Activated T-cell treated with anti-CD3 and anti-CD28 coated beads for 4 hours (primary cell): Measurements from ENCODE around the gene ICAM2.
"Not testable (repeated sequence)": the region's sequence is repeated elsewhere in the genome, so short reads cannot be mapped to it uniquely, and the experiment has no call there.

Experiments used
- DNase-seq: peaks from one replicate; pipeline ENCODE4 v3.0.0-alpha.2; 2020

The ICAM2 gene

DNA sequence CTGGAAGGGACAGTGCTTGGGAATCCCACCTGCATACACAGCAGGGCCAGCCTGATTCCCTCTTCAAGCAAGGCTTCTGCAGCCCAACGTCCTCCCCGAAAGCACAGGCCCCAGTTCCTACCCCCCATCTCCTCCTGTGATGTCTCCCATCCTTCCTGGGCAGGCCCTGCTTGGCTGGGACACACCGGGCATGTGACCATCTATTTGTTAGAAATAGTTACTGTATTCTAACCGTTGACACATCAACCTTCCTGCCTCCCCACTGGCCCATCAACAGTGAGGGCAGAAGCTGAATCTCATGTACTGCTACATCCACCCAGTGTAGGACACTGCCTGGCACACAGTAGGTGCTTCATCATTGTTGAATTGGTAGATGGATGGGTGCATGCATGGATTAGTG is 11.6 kb downstream of the ICAM2 start:
- no peak for DNase-seq

DNA sequence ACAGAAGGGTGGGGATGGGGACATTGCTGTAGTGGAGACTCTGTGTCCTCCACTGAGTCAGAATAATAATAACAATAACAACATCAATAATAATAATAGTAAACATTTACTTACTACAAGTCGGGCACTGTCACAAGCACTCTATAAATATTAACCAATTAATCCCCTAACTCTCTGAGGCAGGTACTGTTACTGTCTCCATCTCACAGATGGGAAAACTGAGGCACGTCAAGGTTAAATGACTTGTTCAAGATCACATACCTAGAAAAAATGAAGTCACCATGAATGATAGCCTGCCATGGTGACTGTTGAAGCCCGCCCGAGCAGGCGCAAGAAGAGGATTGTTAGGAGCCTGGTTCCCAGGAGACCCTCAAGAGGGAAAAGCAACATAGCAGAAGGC is 12.1 kb downstream of the ICAM2 start:
- no peak for DNase-seq

DNA sequence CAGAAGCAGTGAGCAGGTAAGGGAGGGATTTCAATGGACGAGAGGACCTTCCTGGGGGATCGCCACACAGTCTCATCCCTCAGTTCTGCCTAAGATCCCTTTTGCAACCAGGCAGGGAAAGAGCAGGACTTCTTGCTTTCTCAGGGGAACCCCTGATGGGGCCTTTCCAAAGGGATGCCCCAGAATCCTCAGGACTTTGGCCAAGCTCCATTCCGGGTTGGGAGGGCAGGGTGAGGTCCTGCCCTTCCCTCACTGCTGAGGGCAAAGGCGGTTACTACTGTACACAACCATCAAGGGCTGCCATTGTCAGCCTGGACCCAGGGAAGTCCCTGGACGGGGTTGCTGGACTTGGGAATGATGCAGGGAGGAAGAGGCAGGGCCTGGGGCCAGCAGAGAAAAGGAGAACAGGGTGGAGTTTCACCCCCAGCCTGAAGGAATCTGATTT is 12.6 kb downstream of the ICAM2 start:
- DNase-seq = no peak

DNA sequence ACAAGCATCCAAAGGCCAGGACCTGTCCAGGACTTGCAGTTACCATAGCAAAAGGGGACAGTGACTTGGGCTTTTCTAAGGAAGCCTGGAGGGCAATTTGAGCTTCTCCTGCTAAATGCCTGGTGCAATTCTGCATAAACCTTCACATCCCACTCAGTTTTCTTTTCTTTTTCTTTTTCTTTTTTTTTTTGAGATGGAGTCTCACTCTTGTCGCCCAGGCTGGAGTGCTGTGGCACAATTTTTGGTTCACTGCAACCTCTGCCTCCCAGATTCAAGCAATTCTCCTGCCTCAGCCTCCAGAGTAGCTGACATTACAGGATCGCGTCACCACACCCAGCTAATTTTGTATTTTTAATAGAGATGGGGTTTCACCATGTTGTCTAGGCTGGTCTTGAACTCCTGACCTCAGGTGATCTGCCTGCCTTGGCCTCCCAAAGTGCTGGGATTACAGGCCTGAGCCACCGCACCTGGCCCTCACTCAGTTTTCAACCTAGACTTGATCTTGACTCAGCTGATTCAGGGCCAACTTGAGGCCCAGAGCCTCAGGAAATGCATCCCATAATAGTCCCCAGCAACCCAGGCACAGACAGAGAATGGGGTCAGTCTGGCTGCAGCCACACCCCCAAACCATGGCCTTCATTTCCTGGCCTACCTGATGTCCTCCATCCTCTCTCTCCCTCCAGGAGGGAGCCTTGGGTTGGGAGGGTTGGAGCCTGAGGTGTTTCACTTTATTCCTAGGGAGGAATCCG is 13.2 kb downstream of the ICAM2 start:
- not testable (repeated sequence) for DNase-seq

DNA sequence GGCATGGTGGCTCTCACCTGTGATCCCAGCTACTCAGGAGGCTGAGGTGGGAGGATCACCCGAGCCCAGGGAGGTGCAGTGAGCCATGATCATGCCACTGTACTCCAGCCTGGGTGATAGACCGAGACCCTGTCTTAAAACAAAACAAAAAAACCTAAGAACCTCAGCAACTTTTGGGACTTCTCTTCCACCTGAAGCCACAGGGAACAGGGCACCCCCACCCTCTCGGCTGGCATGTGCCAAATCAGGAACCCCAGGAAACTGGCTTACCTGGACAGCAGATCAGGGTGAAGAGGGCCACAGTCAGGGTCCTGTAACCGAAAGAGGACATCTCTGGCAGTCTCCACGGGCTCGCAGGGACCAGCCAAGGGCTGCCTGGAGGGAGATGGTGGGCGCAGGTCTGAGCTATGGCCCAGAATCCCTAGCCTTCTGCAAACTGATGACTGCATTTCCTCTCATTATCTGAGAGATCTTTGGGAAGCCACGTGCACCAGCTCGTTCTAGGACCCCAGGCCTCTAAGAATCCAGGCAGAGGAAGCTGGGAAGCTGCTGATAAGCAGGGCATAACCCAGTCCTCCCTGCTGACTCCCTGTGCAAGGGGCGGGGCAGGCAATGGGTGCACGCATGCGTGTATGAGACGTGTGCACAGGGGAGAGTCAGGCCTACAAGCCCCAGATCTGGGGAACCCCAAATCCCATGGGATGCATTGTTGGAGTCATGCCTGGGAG is 13.9 kb downstream of the ICAM2 start:
- no peak for DNase-seq

DNA sequence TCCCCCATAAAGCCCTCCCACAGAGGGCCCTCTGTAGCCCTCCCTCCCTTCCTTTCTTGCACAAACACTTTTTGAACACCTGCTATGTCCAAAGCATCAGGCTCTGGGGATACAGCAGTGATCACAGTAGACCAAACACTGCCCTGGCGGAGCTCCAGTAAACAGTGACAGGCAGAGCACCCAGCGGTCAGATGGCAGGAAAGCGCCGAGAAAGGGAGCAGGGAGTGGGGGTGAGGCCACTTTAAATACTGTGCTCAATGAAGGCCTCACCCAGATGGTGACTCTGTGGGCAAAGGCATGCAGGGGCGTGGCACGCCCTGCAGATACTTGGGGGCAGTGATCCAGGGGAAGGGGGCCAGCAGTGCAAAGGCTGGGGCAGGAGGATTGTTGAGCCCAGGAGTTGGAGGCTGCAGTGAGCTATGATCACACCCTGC is 14.7 kb downstream of the ICAM2 start:
- no peak for DNase-seq

DNA sequence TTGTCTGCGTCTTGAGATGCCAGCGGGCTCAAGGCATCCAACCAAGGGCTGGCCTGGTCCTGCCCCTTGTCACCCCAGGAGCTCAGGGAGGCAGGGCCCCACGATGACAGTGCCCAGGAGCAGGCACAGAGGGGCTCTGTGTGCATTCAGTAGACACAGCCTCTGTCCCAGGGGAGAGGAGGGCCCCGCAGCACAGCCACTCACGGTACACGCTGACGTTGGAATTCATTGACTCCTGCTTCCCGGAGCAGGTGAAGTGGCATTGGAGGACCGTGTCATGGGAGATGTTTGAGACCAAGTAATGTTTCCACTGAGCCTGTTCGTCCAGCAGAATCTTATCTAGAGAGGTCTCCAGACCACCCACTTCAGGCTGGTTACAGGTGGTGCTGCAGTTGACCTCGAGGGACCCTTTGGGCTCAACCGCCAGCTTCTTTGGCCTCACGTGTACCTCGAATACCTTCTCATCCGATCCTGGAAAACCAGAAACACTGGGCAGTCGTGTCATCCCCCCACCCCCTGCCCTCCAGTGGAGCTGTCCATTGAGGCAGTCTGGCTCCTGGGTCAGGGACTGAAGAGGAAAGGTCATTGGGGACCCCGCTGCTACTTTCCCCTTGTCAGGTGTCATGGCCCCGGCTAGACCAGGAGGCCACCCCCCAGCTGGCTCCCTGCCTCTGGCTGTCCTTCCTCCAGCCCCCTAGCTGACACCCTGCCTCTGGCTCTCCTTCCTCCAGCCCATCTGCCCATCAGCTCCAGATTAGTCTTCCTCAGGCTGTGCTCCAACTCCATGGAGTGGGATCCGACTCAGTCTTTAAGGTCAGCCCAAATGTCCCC is 15.3 kb downstream of the ICAM2 start:
- no peak for DNase-seq

DNA sequence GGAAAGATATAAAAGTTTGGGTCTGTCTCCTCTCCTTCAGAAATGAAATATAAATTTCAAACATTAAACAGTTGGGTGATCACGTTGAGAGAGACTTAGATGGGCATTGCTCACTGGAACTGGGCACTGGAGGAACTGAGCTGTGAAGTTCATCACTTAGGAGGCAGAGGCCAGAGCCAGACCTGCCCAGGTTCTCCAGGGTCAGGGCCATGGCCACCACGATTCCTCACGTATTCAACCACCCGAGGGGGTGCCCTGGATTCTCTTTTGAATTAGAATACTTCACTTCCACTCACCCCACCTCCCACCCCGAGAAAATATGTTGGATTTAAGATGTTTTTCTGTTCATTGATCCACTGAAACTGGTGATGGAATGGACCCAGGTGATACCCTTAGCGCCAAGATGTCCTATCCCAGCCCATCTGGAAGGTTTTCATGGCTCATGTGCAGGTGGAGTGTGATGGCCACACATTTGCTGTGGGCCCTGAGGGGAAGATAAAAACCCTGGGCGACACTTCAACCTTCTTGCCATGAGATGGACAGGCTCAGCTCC is 16.1 kb downstream of the ICAM2 start:
- no peak for DNase-seq

DNA sequence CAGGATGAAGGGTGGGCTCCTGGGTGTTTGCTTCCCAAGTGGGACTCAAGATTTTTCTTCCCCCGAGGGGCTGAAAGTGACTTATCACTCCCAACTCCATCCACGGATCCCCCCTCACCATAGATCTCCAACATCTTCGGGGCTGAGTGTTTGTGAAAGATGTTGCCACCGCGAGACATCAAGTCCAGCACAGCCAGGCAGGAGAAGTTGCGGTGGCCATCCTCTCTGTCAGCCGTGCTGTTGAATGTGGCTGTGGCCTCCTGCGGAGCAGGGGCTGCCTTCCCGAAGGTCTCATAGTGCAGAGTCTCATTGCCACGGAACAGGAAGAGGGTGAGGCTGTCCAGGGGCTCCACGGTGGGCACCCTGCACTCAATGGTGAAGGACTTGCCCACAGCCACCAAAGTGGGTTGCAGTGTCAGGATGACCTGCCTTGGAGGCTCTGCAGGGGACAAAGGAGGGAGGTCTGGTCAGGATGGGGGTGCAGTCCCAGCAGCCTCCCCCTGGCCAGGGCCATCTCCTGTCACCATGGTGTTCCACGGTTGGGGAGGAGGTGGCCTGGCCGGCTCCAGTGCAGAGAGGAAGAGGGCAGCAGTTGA is 16.8 kb downstream of the ICAM2 start:
- DNase-seq = no peak

DNA sequence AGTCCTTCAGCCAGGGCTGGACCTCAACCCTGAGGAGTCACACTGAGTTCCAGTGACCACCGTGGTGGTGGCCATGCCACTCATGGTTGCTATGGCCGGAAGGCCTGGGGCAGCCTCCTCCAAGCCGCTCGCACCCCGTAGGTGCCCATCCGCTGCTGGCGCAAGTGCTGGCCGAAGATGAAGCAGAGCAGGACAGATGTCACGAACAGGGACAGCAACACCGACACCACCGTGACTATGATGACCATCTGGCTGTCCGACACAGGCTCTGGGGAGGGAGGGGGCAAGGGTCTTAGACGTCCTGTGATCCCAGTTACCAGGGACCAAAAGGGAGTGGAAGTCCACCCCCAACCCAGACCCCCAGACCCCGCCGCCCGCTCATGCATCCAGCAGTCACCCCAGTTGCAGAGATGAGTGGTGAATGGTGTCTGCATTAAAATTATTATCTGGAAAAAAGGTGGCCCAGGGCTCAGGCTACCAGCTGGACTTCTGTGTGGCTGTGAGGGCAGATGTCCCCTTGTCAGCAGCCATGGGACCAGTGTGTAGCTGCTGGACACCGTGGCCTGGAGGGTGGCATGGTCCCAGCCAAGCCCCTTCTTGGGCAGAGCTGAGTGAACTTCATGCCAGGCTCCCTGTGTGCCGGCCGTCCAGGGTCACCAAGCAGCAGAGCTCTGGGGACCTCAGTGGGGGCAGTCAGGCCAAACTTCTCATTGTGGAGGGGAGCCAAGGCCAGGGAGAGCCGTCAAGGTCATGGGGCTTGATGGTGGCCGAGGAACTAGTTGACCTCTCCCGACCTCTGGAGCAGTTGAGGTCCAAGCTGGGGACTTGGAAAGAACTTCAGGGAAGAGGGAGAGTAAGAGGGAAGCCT is 17.5 kb downstream of the ICAM2 start:
- no peak for DNase-seq

DNA sequence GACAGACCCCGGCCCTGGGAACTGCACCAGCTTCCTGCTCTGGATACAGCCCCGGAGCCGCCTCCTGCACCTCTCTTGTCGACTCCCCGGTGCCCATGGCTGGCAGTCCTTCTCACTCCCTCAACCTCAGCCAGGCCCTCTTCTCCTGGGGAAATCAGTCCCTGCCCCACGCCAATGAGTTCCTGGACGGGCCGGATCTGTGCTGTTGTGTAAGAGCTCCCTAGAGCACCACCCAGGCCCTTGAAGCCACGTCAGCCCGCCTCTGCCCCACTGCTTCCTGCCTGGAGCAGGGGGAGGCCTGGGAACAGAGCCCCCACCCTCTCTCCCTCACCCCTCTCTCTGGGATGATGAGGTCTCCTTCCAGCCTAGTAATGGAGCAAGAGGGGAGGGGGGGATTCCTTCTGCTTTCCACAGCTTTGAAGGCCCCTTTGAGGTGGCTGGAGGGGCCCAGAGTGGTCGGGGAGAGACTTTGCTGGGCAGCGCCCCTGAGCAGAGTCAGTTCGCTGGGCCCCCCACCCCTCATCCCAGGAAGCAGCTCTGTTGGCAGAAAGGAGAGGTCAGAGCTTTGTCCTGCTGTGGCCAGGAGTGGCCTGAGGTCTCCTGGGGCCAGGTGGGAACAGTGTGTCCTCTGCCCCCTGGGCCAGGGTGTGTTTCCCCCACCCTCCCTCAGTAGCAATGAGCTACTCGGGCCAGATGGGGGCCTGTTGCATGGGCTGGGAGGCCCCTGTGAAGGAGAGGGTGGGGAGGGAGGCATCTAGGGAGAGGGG is 18.5 kb downstream of the ICAM2 start:
- no peak for DNase-seq

DNA sequence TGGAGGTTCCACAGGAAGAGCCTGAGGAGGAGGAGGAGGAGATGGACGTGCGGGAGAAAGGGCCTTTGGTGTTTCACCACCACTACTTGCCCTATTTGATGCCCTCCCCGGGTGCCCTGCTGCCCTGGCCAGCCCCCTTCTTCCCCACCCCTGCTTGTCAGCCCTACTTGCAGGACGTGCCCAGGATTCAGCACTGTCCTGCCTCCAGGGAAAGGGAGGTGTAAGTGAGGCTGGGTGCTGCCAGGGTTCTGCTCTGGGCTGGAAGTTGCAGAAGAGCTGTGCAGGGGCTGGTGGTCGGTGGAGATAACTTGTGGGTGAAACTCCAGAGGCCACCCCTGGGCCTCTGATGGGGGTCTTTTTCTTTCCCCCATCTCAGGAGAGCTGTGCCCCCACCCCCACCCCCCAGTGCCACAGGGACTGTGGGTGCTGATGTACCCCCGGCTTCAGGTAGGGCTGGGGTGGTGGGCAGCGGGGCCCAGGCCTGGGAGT is 19.3 kb downstream of the ICAM2 start:
- DNase-seq = no peak

DNA sequence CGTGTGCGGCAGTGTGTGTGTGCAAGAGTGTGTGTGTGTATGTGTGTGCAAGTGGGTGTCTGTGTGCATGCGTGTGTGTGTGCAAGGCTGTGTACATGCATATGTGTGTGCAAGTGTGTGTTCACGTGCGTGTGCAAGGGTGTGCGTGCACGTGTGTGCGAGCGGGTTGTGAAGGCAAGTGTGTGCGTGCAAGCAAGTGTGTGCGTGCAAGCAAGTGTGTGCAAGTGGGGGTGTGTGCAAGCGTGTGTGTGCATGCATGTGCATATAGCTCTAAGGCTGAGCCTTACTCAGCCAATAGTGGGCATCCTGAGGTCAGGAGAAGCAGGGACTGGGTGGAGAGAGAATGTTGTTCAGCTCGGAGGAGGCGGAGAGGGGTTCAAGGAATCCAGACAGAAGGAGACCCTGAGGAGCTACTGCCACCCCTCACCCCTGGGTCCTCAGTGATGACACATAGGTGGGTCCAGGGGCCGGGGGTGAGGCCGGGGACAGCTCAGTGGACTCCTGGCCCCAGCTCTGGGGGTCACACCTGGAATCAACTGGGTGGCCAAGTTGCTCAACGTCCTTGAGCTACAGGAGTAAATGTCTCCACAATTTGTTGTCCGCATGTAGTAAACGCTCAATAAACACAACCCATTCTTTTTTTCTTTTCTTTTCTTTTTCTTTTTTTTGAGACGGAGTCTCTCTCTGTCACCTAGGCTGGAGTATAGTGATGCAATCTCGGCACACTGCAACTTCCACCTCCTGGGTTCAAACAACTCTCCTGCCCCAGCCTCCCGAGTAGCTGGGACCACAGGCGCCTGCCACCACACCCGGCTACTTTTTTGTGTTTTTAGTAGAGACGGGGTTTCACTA is 20.5 kb downstream of the ICAM2 start:
- DNase-seq = no peak

DNA sequence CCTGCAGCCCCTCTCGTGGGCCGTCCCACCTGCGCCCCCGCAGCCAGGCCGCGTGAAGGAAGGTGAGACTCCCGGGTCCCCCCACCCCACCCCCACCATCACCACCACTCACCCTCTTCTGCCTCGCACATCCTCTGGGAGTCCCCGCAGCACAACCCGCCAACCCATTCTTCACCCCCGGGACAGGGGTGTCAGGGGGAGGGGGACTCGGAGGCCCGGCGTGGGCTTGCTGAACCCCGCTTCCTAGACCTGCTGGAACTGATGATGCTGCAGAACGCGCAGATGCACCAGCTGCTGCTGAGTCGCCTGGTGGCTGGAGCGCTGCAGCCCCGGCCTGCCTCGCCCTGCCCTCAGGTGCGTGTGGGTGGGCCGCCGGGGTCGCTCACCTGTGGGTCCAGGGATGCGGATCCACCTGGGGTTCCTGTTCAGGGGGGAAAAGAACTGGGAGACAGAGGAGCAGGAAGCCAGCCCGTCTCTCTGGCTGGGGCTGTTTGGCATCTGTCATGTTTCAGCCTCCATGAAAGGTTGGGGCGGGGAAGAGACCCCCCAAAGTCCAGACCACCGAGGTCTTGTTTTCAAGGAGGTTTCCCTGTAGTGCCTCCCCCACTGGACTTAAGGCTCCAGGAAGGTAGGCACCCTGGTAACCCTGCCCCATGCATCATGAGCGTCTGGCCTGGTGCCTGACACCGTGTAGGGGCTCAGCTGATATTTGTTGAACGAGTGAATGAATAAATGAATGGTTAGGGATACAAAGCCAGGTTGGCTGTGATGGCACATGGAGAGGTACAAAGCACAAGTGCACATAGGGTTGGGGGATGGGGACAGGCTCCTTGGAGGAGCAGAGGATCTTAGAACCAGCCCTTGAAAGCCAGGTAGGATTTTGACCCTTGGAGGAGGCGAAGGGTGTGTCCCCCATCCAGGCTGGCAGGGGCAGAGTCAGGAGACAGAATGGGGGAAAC is 21.4 kb downstream of the ICAM2 start:
- DNase-seq = no peak

DNA sequence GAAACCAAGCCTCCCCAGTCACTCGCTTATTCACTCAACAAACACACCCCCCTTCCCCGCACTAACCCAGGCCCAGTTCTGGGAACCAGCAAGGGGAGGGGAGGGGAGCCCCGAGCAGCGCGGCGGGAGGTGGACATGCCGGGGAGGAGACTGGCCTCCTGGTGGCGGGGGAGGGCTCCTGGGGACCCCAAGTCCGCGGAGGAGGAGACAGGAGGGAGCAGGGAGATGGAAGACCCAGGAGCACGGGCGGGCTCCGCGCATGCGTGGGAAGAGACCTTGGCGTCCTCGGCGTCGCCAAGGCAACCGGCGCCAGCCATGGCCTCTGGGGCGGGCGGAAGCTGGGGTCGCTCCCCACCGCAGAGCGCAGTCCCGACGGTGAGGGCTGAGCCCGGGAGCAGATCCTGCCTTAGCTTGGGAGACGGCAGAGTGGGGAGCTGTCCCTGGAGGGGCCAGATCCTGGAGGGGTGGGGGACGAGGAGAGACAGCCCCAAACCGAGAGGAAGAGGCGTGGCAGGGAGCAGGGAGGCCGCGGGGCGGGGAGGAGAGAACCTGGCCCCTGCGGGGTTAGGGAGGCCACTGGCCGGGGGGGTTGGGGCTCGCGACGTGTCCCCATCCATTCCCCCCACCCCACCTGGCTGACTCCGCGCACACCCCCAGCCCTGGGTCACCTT is 22.2 kb downstream of the ICAM2 start, which contains the start of gene PRR29:
PRR29 (plus strand) TSS at position 302 of the 671 bp plus-strand sequence; CDS start at position 316, 14 bp downstream.
- DNase-seq = peak; percentile 54

DNA sequence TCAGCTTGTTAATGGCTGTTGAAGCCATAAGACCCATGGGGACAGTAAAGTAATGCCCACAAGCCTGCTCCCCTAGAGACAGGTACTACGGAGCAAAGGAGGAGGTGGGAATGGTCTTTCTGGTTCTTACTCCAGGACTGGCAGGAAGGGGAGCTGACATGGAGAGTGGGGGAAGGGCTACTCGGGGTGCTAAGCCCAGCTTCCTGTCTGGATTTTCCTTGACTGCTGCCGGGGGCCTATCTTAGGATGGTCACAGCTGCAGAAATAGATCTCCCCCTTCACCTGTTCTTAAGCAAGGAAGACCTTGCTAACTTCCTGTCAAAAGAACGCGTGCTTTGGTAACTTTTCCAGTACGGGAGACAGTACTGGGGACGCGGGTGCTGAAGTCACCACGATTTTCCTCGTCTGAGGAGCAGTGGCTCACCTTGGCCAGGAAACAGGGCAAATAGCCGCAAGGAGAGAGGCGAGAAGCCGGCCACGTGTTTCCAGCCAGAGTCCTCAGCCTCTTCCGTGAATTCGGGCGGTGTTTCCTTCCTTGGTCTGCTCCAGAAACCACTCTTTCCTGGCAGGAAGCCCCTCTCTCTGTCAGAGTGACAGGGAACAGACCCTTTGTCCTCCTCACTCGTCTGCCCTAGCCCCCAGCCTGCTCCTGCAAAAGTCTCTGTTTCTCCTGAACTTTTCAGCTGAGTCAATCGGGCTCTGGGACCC is 22.9 kb downstream of the ICAM2 start:
- no peak for DNase-seq
